Neutrophil (primary cell): ENCODE data around the gene RSPO4.

Experiments used
- H3K27ac ChIP-seq: fragments of 200-600 bp; sonication (generic); 2 replicates; pipeline ENCODE4 v1.5.1; 2016; ENCODE audit warnings: mild to moderate bottlenecking, moderate library complexity
- H3K27me3 ChIP-seq: fragments of 200-600 bp; sonication (generic); 2 replicates; pipeline ENCODE4 v1.6.0; 2016; ENCODE audit warnings: mild to moderate bottlenecking
- H3K36me3 ChIP-seq: fragments of 200-600 bp; sonication (generic); 2 replicates; pipeline ENCODE4 v1.5.1; 2017
- H3K4me1 ChIP-seq, 2 experiments: fragments of 200-600 bp in 1 of 2; sonication (generic) in 1 of 2; 1 replicate in 1 of 2; 2 replicates in 1 of 2; pipeline versions ENCODE4 v1.5.1 to v1.6.1; 2013 to 2016; ENCODE audit warnings: low read depth in 1 of 2, low read length in 1 of 2, mild to moderate bottlenecking in 1 of 2, moderate library complexity in 1 of 2; ENCODE audit not compliant: control insufficient read depth in 1 of 2, insufficient read depth in 1 of 2
- H3K4me3 ChIP-seq, 2 experiments: fragments of 200-600 bp in 1 of 2; sonication (generic) in 1 of 2; 1 replicate in 1 of 2; 2 replicates in 1 of 2; pipeline ENCODE4 v1.5.1; 2013 to 2016; ENCODE audit warnings: low read depth in 1 of 2, low read length in 1 of 2, mild to moderate bottlenecking in 1 of 2, moderate library complexity in 1 of 2
- H3K9me3 ChIP-seq: fragments of 200-600 bp; sonication (generic); 2 replicates; pipeline ENCODE4 v1.5.1; 2016
- TF ChIP-seq, protein P1 (sequence below): fragments of 200-600 bp; sonication (generic); IDR thresholded peaks from 2 replicates; pipeline ENCODE4 v1.5.1; 2016; ENCODE audit warnings: antibody characterized with exemption

Gene RSPO4

DNA sequence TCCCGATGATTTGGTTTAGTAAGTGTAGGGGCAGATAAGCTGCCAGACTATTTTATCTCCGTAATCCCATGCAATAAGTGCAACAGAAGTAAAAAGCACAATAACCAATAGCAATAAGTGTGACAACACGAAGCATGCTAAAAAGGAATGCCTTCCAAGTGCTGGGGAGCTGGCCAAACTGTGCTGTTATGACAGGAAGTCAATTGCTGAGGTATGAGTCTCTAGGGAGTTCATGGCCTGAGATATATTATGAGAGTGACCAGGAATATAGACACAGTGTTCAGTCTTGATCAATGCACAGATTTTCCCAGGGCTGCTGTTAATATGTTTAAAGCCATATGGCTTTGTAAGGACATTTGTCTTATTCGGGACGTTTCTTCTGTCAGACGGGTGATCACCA lies 75.4 kb downstream of the RSPO4 start:
- Histone ChIP-seq H3K27me3 (peaks cover 11% of the 10 kb centered on the region), H3K27ac (no peak overlapping the region), H3K36me3 (no peaks in the 10 kb centered on the region), H3K9me3 (peaks cover 4% of the 10 kb centered on the region), H3K4me1 (no peaks in the 10 kb centered on the region), H3K4me3 (no peak overlapping the region)
- TF ChIP-seq, protein P1, sequence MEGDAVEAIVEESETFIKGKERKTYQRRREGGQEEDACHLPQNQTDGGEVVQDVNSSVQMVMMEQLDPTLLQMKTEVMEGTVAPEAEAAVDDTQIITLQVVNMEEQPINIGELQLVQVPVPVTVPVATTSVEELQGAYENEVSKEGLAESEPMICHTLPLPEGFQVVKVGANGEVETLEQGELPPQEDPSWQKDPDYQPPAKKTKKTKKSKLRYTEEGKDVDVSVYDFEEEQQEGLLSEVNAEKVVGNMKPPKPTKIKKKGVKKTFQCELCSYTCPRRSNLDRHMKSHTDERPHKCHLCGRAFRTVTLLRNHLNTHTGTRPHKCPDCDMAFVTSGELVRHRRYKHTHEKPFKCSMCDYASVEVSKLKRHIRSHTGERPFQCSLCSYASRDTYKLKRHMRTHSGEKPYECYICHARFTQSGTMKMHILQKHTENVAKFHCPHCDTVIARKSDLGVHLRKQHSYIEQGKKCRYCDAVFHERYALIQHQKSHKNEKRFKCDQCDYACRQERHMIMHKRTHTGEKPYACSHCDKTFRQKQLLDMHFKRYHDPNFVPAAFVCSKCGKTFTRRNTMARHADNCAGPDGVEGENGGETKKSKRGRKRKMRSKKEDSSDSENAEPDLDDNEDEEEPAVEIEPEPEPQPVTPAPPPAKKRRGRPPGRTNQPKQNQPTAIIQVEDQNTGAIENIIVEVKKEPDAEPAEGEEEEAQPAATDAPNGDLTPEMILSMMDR = no peak

DNA sequence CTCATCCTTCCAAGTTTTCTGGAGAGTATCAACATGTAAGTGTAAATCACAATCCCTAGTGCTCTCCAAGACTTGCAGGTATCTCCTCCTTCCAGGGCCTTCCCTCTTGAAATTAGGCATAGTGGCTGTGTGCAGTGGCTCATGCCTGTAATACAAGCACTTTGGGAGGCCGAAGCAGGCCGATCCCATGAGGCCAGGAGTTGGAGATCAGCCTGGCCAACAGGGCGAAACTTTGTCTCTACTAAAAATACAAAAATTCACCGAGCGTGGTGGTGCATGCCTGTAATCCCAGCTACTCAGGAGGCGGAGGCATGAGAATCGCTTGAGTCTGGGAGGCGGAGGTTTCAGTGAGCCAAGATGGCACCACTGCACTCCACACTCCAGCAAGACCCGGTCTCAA lies 76.6 kb downstream of the RSPO4 start:
- no peaks in the 10 kb centered on the region for H3K9me3 ChIP-seq
- H3K4me3 ChIP-seq = no peak overlapping the region
- no peaks in the 10 kb centered on the region for H3K36me3 ChIP-seq
- TF ChIP-seq, protein P1 = no peak
- no peaks in the 10 kb centered on the region for H3K4me1 ChIP-seq
- peaks cover 11% of the 10 kb centered on the region for H3K27me3 ChIP-seq
- no peak overlapping the region for H3K27ac ChIP-seq

DNA sequence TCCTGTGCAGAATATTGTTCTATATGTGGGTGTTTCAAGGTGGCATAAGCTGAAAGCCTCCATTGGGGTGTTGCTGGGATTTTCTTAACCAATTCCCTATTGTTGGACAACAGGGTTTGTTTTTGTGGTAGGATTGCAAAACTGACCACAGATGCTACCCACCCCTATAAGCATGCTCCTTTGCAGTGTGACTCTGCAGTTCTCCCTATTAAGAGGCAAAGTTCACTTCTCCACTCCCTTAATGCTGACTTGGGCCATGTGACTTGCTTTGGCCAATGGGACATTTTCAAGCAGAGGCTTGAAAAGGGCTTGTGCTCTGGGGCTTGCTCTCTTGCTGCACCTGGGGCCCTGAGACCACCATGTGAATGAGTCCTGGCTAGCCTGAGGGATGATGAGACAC lies 77.5 kb downstream of the RSPO4 start:
- Histone ChIP-seq H3K27ac (no peak overlapping the region), H3K36me3 (no peaks in the 10 kb centered on the region), H3K4me3 (no peak overlapping the region), H3K4me1 (no peaks in the 10 kb centered on the region), H3K27me3 (peaks cover 11% of the 10 kb centered on the region), H3K9me3 (no peaks in the 10 kb centered on the region)
- TF ChIP-seq, protein P1 = no peak

DNA sequence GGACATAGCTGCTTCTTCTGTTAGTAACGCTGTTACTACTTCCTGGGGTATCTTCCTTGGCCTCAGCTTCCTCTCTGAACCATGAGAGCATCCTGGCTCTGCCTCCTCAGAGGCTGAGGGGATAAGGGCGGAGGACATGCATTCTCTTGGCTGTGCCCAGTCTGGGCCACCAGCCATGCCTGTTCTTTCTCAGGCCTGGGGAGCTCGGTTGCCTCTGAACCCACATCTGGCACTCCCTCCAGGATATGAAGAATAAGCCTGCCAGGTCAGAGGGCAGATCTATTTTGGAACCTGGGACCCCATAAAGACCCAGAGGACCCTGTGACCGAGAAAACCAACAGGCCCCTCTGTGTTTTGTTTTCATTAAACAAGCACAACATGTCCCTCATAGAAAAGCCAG lies 79.3 kb downstream of the RSPO4 start:
- TF ChIP-seq, protein P1 = no peak
- no peaks in the 10 kb centered on the region for H3K9me3 ChIP-seq
- no peak overlapping the region for H3K27ac ChIP-seq
- no peak overlapping the region for H3K4me3 ChIP-seq
- H3K4me1 ChIP-seq = no peaks in the 10 kb centered on the region
- H3K36me3 ChIP-seq = no peaks in the 10 kb centered on the region
- H3K27me3 ChIP-seq = no peaks in the 10 kb centered on the region

DNA sequence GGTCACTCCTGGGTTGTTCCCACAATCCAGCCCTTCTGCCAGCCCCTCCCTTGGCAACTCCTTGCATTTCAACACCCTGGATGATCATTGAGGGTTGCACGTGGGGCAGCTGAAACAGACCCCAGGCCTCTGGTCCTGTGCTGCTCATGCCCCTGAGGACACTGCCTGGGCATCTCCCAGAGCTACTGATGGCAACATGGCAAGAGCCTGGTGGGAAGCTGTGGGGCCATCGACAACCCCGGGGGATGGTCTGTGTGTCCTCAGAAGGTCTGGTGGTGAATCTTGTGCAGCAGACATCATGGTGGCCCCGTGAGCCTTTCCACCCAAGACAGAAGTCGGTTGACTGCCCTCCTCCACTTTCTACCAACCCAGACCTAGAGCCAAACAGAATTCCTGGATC lies 81.0 kb downstream of the RSPO4 start:
- no peaks in the 10 kb centered on the region for H3K9me3 ChIP-seq
- H3K27ac ChIP-seq = no peak overlapping the region
- TF ChIP-seq, protein P1 = no peak
- no peaks in the 10 kb centered on the region for H3K4me1 ChIP-seq
- peaks cover 17% of the 10 kb centered on the region for H3K27me3 ChIP-seq
- no peaks in the 10 kb centered on the region for H3K36me3 ChIP-seq
- no peak overlapping the region for H3K4me3 ChIP-seq

DNA sequence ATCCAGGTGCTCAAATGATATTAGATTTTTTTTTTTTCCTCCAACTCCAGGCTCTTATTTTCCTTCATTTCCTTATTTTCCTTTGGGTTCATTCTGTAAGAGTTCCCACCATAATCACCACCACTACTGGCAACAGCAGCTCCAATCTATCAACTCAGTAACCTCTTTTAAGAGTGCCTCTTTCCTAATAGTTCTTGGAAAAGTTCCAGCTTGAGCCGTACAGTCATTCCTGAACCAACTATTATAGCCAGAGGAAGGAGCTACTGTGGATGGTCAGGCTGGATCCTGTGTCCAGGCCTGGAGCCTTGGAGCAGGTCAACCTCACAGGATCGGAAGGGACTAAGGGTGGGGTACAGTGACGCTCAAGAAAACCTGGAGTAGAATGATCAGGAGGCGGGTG lies 81.8 kb downstream of the RSPO4 start:
- Histone ChIP-seq H3K9me3 (no peaks in the 10 kb centered on the region), H3K4me3 (no peak overlapping the region), H3K36me3 (no peaks in the 10 kb centered on the region), H3K27ac (no peak overlapping the region), H3K27me3 (peaks cover 24% of the 10 kb centered on the region), H3K4me1 (no peaks in the 10 kb centered on the region)
- TF ChIP-seq, protein P1 = no peak
